GM12878 (cell line): ENCODE data around the gene CPA2. TPM values are rescaled to one million over a fixed set of nuclear protein-coding genes. Genes with fewer than 3 reads are reported as not detected.

Experiments
- ATAC-seq: fragments of 200-7000 bp; cut with Tn5 transposase; 3 replicates; pipeline ENCODE4 v1.9.1; 2020; ENCODE audit warnings: mild to moderate bottlenecking, moderate library complexity
- BruUV-seq: library from RNA; stranded (reverse); fragments of 400-500 nt; replicated peaks from 2 replicates; lab custom pipeline; 2021; lab: Mats Ljungman, UMichigan
- CTCF ChIA-PET: fragments of 300-600 bp; sonication (Branson Sonifier 250); formaldehyde crosslinking; extraction: SDS; loops from one replicate; lab custom pipeline; 2021; ENCODE audit warnings: inconsistent platforms; lab: Yijun Ruan, JAX
- POLR2A ChIA-PET: fragments of 350-600 bp; formaldehyde crosslinking; extraction: SDS; loops from one replicate; lab custom pipeline; 2021; ENCODE audit warnings: inconsistent platforms; lab: Charles Lee
- RAD21 ChIA-PET: fragments of 300-600 bp; sonication (Branson Sonifier 250); formaldehyde crosslinking; loops from one replicate; lab custom pipeline; 2023; ENCODE audit warnings: antibody characterized with exemption; ENCODE audit not compliant: unreplicated experiment; lab: Charles Lee
- SMC1A ChIA-PET: fragments of 300-600 bp; sonication (Branson Sonifier 250); formaldehyde crosslinking; loops from one replicate; lab custom pipeline; 2023; ENCODE audit not compliant: unreplicated experiment, uncharacterized antibody; lab: Charles Lee
- DNase-seq: peaks from one replicate; pipeline ENCODE4 v3.0.0-alpha.2; 2011; ENCODE audit warnings: low read depth, low spot score
- FAIRE-seq: peaks from 3 replicates; lab custom pipeline; 2011; peaks lifted over from hg19 to GRCh38; lab: Jason Lieb, UNC
- H2AFZ ChIP-seq: 2 replicates; pipeline ENCODE4 v1.6.0; 2011; ENCODE audit warnings: low read depth, low read length, control low read depth; ENCODE audit not compliant: control insufficient read depth
- H3K27ac ChIP-seq: 2 replicates; pipeline ENCODE4 v1.5.1; 2011; ENCODE audit warnings: control low read depth; ENCODE audit not compliant: control insufficient read depth, insufficient read depth
- H3K27me3 ChIP-seq, 2 experiments: replicated peaks in 1 of 2; 2 replicates each; pipeline versions ENCODE4 v1.6.0 to v1.6.1; 2011; ENCODE audit warnings: low read length in 1 of 2; ENCODE audit not compliant: control insufficient read depth in 2 of 2, insufficient read depth in 2 of 2
- H3K36me3 ChIP-seq, 2 experiments: 2 replicates each; pipeline ENCODE4 v1.5.1; 2011; ENCODE audit warnings: low read length in 1 of 2; ENCODE audit not compliant: control insufficient read depth in 2 of 2, insufficient read depth in 2 of 2
- H3K4me1 ChIP-seq: 2 replicates; pipeline ENCODE4 v1.6.1; 2011; ENCODE audit warnings: mild to moderate bottlenecking, low read length, moderate library complexity, mixed read lengths; ENCODE audit not compliant: control insufficient read depth, insufficient read depth
- H3K4me2 ChIP-seq: 2 replicates; pipeline ENCODE4 v1.6.0; 2011; ENCODE audit warnings: control low read depth; ENCODE audit not compliant: control insufficient read depth, insufficient read depth
- H3K4me3 ChIP-seq: fragments of 200-600 bp; sonication (generic); 2 replicates; pipeline ENCODE4 v1.5.1; 2016
- H3K79me2 ChIP-seq: 2 replicates; pipeline ENCODE4 v1.6.0; 2011; ENCODE audit warnings: low read length; ENCODE audit not compliant: control insufficient read depth, insufficient read depth
- H3K9ac ChIP-seq: 2 replicates; pipeline ENCODE4 v1.8.0; 2011; ENCODE audit warnings: low read length, control low read depth, mixed read lengths; ENCODE audit not compliant: control insufficient read depth, insufficient read depth
- H3K9me3 ChIP-seq: replicated peaks from 3 replicates; pipeline ENCODE4 v1.5.1; 2011; ENCODE audit warnings: mild to moderate bottlenecking, low read length; ENCODE audit not compliant: control insufficient read depth, insufficient read depth
- H4K20me1 ChIP-seq: 2 replicates; pipeline ENCODE4 v1.6.0; 2011; ENCODE audit not compliant: control insufficient read depth, insufficient read depth
- CREM ChIP-seq: IDR thresholded peaks from 2 replicates; pipeline ENCODE4 v1.6.1; 2014; ENCODE audit warnings: antibody characterized with exemption, low read depth
- GATAD2B ChIP-seq: fragments of 450-650 bp; conservative IDR thresholded peaks from 2 replicates; pipeline ENCODE4 v1.6.1; 2017; ENCODE audit warnings: low read depth, mild to moderate bottlenecking, moderate library complexity
- IKZF2 ChIP-seq, 2 experiments: fragments of 450-650 bp; IDR thresholded peaks; 2 replicates each; pipeline ENCODE4 v1.6.1; 2017; ENCODE audit warnings: mild to moderate bottlenecking in 2 of 2, moderate library complexity in 2 of 2
- IRF5 ChIP-seq: fragments of 450-650 bp; IDR thresholded peaks from 2 replicates; pipeline ENCODE4 v1.6.1; 2017; ENCODE audit warnings: borderline replicate concordance
- MTA3 ChIP-seq: IDR thresholded peaks from 2 replicates; pipeline ENCODE4 v1.6.1; 2012; ENCODE audit warnings: low read length, inconsistent platforms, borderline replicate concordance
- MYB ChIP-seq: fragments of 150-350 bp; IDR thresholded peaks from 2 replicates; pipeline ENCODE4 v1.6.1; 2014; ENCODE audit warnings: mild to moderate bottlenecking, low read depth, low read length, borderline replicate concordance
- NR2F1 ChIP-seq: fragments of 450-650 bp; conservative IDR thresholded peaks from 2 replicates; pipeline ENCODE4 v1.6.1; 2017; ENCODE audit warnings: mild to moderate bottlenecking
- RBBP5 ChIP-seq: fragments of 200-600 bp; sonication (generic); conservative IDR thresholded peaks from 2 replicates; pipeline ENCODE4 v1.6.1; 2016
- RCOR1 ChIP-seq: conservative IDR thresholded peaks from 2 replicates; pipeline ENCODE4 v1.6.1; 2012; ENCODE audit warnings: low read depth, low read length, improper control_type of control experiment
- RFX5 ChIP-seq: IDR thresholded peaks from 2 replicates; pipeline ENCODE4 v1.6.1; 2011; ENCODE audit warnings: low read depth, low read length, improper control_type of control experiment
- TCF12 ChIP-seq: IDR thresholded peaks from 2 replicates; pipeline ENCODE4 v1.6.1; 2011; ENCODE audit warnings: low read depth, mild to moderate bottlenecking, low read length
- USF2 ChIP-seq: IDR thresholded peaks from 2 replicates; pipeline ENCODE4 v1.6.1; 2011; ENCODE audit warnings: low read depth, low read length, improper control_type of control experiment, borderline replicate concordance
- WGBS: methylation state at CpG from one replicate; pipeline ENCODE4 v1.1.6; 2016; ENCODE audit warnings: low lambda C conversion rate; ENCODE audit not compliant: insufficient replicate concordance, insufficient coverage; ENCODE audit errors: missing lambda C conversion rate; 5-methylcytosine and 5-hydroxymethylcytosine counted together
- in situ Hi-C: fragments of 300-500 bp; cut with MboI; formaldehyde crosslinking; loops from 9 replicates; pipeline ENCODE4 v1.14.3; 2018; ENCODE audit warnings: mixed read lengths
- intact Hi-C: fragments of 100-400 bp; cut with micrococcal nuclease; formaldehyde crosslinking; loops from one replicate; pipeline ENCODE4 v1.14.2; 2022; ENCODE audit not compliant: unreplicated experiment
- polyA plus RNA-seq, 11 experiments: library from polyadenylated mRNA; depleted of rRNA in 4 of 11; unstranded in 6 of 11; stranded (reverse) in 5 of 11; fragments of >200 nt; fragmentation: Nextera tagmentation in 4 of 11; fragmentation: Illumina TruSeq in 1 of 11; extraction: Ambion mirVana in 4 of 11; extraction: Trizol in 1 of 11; gene quantifications; 1 replicate in 1 of 11; 2 replicates in 10 of 11; pipeline versions ENCODE4 v1.2.1 to v1.2.3, GENCODE V29; 2011 to 2016; ENCODE audit warnings: inconsistent platforms in 2 of 11, missing spikeins in 2 of 11, low read depth in 1 of 11
- total RNA-seq, 4 experiments: library from RNA; depleted of rRNA in 3 of 4; stranded (reverse); fragments of >200 nt in 3 of 4; fragmentation: Illumina TruSeq in 1 of 4; extraction: Trizol in 1 of 4; gene quantifications; 2 replicates each; pipeline versions ENCODE4 v1.2.1 to v1.2.3, GENCODE V29; 2013 to 2021

CPA2 gene
- total and polyA plus RNA-seq, 10 of the 15 experiments (the other 5 are each of a cell fraction or from before 2014, with no cell fraction given): 0.04 to 1.9 TPM; not detected in 8

- Histone ChIP-seq H3K4me2 (no peak overlapping the region), H2AFZ (no peak overlapping the region), H3K27ac (no peak overlapping the region), H3K9me3 (no peaks in the 10 kb centered on the region), H3K9ac (no peak overlapping the region), H3K4me3 (no peak overlapping the region), H3K79me2 (no peaks in the 10 kb centered on the region), H3K4me1 (no peaks in the 10 kb centered on the region), H3K27me3 (no peaks in the 10 kb centered on the region), H3K36me3 (no peaks in the 10 kb centered on the region), H4K20me1 (no peaks in the 10 kb centered on the region)
- TF ChIP-seq RCOR1: no peak
- no peak for TF ChIP-seq IRF5
- no peak for TF ChIP-seq TCF12
- no peak for TF ChIP-seq MYB
- no peak for TF ChIP-seq CREM
- TF ChIP-seq RFX5: no peak
- no peak for TF ChIP-seq IKZF2 (IDR thresholded peaks at IDR 0.05)
- no peak for TF ChIP-seq RBBP5
- no peak for TF ChIP-seq USF2
- no peak for TF ChIP-seq GATAD2B
- no peak for TF ChIP-seq NR2F1
- no peak for TF ChIP-seq MTA3
- no peak for FAIRE-seq
- ATAC-seq: no peak
- no peak for DNase-seq
- ChIA-PET SMC1A (no interaction called here), POLR2A (no interaction called here), RAD21 (no interaction called here), CTCF (interaction anchor here (0.8 kb wide), 1 partner anchor 33 kb away, joined by 3 read pairs; no protein-coding TSS in a partner anchor)
- in situ Hi-C loops (no loop called here), intact Hi-C loops (no loop called here)
- no TSS peak for BruUV-seq
- 75% methylated on average over 21 of the region's 21 CpGs for WGBS
These were observed 38.9 kb downstream of the CPA2 start for GRCh38 chr7:130305433-130306042.
